NCI-H510A (cell line): ENCODE data around the gene CRADD.
"Not testable (repeated sequence)": the region's sequence is repeated elsewhere in the genome, so short reads cannot be mapped to it uniquely, and the experiment has no call there.

Experiments
- DNase-seq: peaks from one replicate; lab custom pipeline; 2025; lab: John Stamatoyannopoulos, UW

Gene CRADD

DNA sequence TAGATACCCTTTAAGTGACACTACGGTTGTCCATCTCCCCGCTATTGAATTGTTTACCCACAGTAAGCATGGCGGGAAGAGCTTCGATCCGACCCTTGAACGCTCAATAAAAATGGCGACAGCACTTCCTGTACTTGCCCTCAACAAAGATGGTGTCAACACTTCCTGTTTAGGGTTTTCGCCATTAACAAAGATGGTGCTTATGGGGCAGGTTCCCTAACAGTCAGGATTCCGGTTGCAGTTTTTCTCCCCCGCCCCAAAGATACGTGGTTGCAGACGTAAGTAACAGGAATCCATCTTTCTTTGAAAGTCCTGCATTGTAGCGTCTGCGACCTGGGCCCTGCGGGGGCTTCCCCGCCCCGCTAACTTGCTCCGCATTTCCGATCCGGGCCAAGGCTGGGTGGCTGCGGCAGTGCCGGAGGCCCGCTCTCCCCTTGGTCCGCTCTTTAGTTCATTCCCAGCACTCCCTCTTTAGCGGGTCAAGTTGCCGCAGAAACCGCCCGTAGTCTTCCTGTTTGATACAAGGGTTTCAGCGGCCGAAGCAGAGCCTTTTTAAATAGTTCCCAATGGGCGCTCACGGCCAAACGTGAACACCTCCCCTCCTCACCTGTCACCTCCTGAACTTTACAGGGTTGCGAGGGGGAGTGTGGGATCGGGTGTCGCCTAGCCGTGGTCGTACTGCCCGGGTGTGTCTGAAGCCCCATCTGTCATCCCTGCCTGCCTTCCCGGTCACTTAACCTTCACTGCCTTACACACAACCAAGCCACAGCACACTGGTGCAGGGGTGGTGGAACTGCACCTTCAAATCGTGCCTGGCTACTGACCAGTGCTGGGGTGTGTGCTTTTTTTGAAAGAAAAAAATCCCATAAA is at the start of gene CRADD:
CRADD (plus strand) TSS at position 181 of the 870 bp plus-strand sequence.
- peak; percentile 91 for DNase-seq

DNA sequence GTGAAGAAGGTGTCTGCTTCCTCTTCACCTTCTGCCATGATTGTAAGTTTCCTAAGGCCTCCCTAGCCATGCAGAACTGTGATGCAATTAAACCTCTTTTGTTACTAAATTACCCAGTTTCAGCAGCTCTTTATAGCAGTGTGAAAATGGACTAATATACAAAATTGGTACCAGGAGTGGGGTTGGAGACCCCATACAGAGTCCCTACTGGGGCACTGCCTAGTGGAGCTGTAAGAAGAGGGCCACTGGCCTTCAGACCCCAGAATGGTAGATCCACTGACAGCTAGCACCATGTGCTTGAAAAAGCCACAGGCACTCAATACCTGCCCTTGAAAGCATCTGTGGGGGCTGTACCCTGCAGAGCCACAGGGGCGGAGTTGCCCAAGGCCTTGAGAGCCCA is 44.8 kb upstream of the CRADD start:
- no peak for DNase-seq

DNA sequence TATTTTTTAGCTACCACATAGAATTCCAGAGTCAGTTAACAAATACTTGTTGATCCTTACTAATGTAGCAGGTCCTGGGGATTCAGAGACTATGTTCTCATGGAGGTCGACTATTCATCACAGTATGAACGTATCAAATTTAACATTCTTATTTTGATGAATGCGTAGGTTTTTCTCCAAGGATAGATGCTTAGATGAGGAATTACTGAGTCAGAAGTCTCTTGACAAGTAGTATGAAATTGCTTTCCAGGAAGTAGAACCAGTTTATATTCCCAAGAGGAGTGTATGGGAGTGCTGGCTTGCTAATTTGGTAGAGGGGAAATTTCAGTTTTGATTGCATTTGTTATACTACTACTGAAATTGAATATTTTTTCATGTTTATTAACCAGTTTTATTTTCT is 42.8 kb upstream of the CRADD start:
- DNase-seq: no peak

DNA sequence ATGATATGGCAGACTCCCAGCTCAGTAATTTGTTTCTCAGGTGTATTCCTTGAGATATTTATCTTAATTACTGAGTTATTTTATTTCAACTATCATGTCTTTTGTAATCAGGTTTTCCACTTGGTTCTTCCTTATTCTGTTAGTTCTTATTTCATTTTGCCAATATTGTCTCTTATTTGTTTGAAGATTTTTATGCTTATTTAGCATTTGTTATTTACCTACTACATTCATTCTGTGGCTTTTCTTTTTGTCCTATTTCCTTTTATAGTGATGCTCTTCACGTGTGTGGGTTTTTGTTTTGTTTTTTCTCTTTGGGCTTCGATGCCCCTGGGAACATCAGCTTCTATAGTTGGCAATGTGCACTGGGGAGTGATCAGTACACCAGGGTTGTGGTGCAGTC is 40.5 kb upstream of the CRADD start:
- DNase-seq: no peak

DNA sequence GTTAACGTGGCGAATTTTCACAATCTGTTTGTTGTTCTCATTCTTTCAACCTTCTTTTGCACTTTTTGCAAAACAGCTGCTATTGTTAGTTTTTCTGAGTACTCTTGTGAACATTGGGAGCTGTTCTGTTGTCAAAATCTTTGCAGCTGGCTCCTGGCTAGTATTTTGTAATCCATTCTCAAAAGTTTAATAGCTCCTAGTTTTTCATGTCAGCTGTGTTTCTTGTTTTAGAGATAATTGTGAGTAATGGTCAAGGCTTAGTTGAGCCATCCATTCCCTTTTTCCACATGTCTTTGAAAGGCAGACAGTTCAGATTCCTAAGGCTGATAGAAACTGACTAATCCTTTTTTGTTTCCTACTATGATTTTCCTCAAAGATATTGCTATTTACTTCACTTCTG is 39.1 kb upstream of the CRADD start:
- DNase-seq: no peak

DNA sequence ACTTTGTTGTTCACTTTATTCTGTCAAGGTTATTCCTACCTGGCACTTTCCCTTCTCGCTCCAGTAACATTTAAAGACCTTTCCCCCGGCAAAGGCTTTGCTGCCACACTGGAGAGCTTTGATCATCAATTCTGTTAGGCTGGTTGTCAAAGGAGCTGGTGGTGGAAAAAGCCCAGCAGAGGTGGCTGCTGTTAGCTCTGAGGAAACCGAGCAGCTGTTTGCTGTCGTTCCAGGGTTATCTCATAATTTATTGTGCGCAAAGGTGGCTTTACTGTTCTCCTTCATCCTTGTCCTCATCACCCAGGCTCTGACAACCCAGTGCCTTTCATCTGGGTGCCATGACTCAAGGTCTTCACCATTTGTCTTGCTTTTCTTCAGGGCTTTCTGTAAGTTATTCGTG is 38.2 kb upstream of the CRADD start:
- no peak for DNase-seq

DNA sequence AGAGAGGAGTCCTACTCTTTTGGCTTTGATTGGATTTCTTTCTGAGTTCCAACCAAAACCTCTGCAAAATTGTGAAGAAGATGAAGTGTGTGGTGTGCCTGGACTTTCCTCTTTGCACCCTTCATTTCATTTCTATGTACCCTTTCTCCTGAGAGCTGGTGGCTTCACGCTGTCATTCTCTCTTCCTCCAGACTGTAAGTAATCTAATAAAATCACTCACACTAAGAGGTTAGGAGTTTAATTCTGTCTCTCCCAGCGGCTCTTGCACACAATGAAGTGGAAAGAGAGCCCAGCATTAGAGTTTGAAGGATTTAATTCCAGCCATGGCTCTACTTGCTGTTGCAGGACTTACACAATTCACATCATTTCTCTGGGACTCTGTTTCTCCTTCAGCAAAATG is 37.8 kb upstream of the CRADD start:
- DNase-seq: no peak

DNA sequence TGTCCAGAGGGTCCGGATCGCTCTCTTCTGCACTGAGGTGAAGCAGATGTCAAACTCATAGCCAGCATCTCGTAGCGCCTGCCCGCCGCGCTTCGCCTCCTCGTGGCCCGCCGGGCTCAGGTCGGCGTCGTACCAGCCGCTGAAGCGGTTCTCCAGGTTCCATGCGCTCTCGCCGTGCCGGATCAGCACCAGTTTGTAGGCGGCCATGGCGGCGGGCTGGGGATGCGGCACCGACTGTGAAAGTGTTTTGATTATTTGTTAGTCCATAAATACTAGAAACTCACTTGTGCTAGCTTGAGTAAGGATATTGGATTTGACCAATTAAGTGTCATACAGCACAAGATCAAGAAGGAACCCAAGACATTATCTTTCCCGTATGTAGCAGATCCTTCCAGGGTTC is 35.8 kb upstream of the CRADD start:
- DNase-seq: not testable (repeated sequence)

DNA sequence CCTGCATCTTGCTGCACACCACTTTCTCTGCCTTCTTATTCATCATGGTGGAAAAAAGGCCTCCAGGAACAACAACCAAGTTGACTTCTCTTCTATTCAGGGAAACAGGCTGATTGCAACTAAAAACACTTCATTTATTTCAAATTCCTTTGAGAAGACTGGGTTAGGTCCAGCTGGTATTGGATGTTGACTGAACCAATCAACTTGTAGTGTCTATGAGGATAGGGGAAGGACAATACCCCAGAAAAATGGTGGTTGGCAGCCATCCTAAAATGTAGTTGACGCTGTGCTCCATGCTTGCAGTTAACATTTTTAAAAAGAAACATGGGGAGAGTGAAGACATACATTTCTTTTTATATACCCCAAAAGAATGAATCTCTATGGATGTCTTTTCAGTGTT is 34.4 kb upstream of the CRADD start:
- no peak for DNase-seq

DNA sequence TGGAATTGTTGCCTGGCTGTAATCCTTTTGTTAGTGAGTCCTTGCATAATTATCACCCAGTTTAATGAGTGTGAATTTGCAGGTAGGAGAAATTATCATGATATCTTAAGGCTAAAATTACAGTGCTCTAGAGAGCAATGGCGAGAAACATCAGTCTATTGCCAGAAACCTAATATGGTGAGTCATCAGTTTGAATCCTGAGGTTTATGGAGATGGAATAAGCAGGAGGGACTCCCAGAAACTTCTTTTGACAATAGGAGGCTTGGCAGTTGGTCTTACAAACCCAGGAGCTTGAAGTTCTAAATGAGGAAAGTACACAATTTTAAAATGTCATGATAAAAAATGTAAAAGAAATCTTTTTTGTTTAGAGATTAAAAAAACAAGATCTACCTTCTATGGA is 31.5 kb upstream of the CRADD start:
- no peak for DNase-seq

DNA sequence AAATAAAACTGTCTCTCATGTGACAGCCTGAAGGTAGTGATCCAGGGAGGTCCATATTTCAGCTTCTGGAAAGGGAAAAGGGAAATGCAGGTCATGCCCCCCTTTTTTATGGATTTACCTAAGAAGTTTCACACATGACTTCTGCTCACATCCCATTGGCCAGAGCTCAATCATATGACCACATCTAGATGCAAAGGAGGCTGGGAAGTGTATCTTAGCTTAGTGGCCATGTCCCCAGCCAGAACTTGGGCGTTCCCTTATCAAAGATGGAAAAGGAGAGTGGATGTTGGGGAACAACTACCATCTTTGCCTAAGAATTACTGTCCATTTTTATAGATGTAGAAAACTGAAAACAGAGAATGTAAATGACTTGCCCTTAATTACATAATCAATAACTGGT is 26.5 kb upstream of the CRADD start:
- no peak for DNase-seq

DNA sequence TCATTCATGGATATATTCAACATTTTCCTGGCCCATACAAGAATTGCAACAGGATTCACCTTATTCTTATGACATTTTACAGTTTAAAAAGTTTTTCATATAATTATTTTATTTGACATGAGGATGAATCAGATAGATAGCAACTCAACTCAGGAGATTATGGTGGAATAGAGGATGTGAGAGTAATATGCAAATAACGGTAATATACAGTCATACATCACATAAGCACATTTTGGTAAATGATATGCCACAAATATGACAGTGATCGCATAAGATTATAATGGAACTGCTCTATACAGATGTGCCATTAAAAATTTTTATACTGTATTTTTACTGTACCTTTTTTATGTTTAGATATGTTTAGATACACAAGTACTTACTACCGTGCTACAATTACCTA is 24.1 kb upstream of the CRADD start:
- DNase-seq: no peak

DNA sequence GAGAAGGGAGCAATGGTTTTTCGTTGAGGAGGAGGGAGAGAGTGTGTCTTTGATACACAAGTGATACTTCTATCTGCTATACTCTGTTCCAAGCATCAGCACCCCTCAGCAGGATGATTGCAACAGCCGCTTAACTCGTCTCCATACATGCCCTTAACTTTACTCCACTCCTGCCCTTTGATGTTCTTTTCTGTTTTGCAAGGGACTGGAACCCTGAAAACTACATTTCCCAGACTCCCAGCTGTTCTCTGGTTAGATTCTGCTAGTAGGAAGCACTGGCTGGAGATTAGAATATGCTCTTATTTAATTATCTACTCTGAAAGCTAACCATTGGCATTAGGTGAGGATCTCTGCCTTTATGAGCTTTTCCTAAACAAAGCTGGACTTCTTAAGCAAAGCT is 23.5 kb upstream of the CRADD start:
- DNase-seq: no peak

DNA sequence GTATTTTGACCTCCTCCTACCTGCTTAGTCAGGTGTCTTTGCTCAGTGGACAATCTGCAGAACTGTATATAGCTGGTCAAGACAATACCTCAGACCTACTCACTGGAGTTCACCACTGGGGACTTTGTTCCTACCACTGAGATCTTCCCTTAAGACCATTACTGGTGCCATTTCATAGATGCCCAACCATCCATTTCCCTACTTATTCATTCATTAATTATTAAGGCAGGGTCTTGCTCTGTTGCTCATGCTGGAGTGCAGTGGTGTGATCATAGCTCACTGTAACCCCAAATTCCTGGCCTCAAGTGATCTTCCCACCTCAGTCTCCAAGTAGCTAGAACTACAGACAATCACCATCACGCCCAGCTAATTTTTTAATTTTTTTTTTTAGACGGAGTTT is 22.8 kb upstream of the CRADD start:
- DNase-seq: no peak

DNA sequence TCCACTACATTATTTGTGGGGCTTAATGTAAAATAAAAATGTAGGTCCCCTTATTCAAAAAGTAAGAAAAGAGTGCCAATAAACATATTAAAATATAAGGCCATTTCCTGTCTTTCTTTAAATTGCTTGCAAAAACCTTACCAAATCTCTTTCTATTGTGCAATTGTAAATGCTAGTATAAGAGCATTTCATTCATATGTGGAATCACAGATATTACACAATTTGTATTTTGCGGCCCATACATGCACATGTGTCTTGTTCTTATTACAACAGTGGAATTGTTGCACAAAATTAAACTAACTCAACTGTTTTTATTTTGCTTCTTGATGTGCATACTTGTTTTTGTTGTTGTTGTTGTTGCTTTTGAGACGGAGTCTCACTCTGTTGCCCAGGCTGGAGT is 20.1 kb upstream of the CRADD start:
- DNase-seq: no peak

DNA sequence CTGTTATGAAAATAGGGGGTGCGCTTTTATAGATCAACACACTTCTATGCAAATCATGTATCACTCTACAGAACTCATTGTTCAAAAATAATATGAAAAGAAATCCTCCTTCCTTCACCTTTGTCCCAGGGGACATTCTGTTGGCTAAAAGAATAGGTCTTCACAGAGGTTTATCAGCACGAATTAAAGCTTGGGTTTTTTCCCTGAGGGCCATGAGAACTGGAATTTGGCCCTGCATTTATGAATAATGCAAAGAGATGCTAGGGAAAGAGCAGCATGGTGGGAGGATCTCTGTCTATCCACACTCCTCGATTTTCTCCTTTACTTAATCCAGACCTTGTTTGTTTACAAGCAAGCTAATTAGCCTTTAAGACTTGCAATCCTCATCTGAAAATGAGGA is 16.2 kb upstream of the CRADD start:
- DNase-seq: no peak

DNA sequence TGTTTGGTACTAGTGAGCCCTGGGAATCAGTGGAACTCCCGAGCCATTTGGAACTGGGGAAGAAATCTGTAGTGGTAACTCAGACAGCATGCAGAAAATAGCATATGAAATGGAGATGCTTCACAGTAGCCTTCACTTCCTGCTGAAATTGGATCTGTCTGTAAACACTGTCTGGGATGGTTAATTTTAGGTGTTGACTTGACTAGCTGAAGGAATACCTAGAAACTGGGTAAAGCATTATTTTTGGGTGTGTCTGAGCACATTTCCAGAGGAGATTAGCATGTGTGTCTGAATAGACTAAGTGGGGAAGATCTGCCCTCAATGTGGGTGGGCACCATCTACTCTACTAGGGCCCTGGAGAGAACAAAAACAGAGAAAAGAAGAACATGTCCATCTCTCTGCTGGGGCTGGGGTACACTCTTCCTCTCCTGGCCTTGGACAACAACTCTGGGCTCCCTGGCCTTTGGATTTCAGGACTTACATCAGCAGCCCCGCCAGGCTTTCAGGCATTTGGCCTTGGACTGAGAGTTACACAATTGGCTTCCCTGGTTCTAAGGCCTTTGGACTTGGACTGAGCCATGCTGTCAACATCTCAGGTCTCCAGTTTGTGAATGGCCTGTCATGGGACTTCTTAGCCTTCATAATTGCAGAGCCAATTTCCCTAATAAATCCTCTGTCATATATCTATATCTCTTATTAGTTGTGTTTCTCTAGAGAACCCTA is 14.0 kb upstream of the CRADD start:
- DNase-seq: no peak

DNA sequence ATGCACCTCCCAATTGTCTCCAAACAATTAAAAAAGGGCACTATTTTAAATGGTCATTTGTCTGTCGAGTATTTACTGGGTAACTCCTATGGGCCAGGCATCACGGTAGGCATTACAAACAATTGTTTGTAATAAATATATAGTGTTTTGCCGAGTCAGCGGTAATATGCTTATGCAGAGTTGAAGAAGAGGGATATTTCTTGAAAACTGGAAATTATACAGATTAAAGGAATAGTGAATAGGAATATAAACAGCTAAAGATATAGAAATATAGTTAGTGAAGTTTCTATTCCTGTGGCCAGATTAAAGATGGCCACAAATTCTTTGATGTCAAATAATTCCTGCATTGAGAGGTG is 13.5 kb upstream of the CRADD start:
- DNase-seq: no peak

DNA sequence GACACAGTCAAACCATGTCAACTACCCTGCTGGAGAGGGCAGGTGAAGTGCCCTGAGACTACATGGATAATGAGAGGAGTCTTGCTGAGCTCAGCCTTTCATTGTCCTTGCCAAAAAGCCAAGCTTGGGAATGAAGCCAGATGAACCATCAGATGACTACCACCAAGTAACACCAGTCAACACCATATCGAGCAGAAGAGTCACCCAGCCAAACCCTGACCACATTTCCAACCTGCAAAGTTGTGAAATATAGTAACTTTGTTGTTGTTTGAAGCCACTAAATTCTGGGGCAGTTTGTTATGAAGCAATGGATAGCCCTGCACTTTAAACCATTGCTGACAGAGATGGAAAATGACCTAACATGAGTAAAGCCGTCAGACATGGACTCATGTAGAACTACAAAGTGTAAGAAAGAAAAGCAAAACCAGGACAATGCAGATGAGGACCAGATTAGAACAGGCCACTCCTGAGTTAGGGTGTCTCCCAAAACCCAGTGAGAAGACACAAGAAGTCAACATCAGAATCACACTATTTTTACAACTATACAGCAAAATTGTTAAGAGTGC is 12.5 kb upstream of the CRADD start:
- no peak for DNase-seq

DNA sequence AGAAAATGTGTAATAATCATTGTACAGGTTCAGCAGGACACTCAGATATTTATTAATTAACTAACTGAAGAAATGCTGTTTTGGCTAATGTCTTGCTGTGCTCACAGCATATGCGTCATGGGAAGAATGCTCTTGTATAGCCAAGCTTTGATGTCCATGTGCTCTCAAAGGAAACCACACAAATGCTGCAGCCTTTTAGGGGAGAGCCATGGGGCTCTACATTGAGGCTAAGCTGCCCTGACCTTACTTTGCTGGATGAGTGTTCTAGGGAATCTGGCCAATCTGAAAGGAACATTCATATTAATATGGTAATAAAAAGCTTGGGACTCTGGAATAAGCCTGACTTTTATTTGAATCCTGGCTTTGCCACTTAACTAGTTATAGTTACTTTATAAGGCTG is 9.5 kb upstream of the CRADD start:
- no peak for DNase-seq

DNA sequence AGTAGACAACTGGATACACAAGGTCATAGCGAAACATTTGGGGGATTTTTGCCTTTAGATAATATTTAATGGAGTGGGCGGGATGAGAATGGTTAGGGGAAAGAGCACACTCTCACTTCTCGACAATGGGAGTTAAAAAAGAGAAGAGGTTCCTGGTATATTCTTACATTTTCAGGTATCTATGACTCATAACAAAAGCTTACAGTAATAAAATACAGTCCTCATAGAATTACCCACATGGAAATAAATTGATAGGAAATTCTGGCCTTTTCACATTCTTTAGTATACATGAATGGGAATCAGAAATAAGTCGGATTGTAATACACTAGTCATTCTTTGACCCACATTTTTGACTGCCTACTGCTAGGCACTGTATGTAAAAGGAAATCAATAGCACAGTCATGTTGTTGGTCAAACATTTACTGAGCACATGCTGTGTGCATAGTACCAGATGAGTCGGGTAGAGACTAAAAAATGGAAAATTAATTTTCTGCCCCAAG is 8.2 kb upstream of the CRADD start:
- DNase-seq: no peak

DNA sequence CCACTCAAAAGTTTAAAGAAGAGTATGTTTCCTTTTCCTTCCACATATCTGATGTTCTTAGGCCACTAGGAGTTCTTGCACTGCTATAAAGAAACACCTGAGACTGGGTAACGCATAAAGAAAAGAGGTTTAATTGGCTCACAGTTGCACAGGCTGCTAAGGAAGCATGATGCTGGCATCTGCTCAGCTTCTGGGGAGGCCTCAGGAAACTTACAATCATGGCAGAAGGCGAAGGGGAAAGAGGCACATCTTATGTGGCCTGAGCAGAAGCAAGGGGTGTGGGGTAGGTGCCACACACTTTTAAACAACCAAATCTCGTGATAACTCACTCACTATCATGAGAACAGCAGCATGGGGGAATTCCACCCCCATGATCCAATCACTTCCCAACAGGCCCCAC is 7.7 kb upstream of the CRADD start:
- DNase-seq: no peak

DNA sequence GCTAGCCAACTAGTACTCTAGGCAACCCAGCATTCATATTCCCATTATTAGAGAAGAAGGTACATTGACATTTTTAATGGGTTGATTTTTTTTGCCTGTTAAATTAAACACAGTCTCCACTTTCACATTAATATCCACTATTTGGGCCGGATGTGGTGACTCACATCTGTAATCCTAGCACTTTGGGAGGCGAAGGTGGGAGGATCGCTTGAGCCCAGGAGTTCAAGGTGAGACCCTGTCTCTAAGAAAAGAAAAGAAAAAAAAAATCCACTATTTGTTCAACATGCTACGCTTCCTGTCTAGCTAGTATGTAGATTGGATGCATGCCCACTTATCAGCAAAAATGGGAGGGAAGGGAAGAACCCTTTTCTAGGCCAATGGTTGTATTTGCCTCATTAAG is 7.1 kb upstream of the CRADD start:
- DNase-seq: no peak
